Activated T-cell treated with anti-CD3 and anti-CD28 coated beads for 48 hours (primary cell): Measurements from ENCODE around the gene ZNF367.
"Not testable (repeated sequence)": the region's sequence is repeated elsewhere in the genome, so short reads cannot be mapped to it uniquely, and the experiment has no call there.

Source experiments
- DNase-seq: peaks from one replicate; pipeline ENCODE4 v3.0.0-alpha.2; 2020; ENCODE audit warnings: low read depth

The ZNF367 gene

DNA sequence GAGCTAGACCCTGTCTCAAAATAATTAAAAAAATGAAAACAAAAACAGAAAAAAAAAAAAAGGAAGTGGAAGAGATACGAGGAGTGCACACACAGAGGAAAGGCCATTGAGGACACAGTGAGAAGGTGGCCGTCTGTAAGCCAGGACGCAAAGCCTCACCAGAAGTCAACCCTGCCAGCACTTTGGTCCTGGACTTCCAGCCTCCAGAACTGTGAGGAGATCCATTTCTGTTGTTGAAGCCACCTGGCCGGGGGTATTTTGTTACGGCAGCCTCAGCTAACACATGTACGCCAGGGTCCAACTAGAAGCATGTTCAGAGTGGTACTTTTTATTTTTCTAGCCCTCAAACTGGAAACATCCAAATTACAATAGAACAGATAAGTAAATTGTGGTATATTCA lies 56.5 kb downstream of the ZNF367 start:
- no peak for DNase-seq

DNA sequence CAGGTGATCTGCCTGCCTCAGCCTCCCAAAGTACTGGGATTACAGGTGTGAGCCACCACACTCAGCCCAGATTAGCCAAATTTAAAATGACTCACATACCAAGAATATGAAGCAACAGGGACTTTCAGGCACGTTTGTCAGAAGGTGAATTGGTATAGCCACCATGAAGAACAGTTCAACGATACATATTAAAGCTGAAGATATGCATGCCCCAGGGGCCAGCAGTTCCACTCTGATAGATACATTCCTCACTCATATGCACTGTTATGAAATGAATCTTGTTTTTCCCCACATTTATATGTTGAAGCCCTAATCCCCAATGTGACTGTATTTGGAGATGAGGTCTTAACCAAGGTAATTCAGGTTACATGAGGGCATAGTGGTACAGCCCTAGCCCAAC lies 57.2 kb downstream of the ZNF367 start:
- DNase-seq, result no peak

DNA sequence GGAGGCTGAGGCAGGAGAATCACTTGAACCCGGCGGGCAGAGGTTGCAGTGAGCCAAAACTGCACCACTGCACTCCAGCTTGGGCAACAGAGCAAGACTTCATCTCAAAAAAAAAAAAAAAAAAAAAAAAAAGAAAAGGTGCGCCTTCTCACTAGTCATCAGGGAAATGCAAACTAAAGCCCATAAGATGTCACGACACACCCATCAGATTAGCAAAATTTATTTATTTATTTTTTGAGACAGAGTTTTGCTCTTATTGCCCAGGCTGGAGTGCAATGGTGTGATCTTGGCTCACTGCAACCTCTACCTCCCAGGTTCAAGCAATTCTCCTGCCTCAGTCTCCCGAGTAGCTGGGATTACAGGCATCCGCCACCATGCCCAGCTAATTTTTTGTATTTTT lies 57.6 kb downstream of the ZNF367 start:
- DNase-seq, result not testable (repeated sequence)

DNA sequence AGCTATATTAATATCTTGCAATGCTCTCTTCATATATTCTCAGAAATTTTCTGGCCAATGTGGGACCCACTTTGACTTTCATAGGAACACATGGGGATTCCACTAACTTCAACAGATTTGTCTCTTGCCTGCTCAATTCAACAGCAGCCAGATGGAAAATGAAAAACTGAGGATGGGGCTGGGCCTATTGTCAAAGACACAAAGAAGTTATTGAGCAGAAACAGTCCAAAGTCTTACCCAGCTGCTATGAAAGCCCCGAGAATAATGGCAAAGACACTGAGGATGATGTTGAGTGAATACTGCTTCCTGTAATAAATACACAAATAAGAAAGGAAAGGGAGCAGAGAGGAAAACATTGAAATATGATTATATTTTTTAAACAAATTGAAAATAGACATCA lies 67.3 kb downstream of the ZNF367 start:
- DNase-seq, result no peak

DNA sequence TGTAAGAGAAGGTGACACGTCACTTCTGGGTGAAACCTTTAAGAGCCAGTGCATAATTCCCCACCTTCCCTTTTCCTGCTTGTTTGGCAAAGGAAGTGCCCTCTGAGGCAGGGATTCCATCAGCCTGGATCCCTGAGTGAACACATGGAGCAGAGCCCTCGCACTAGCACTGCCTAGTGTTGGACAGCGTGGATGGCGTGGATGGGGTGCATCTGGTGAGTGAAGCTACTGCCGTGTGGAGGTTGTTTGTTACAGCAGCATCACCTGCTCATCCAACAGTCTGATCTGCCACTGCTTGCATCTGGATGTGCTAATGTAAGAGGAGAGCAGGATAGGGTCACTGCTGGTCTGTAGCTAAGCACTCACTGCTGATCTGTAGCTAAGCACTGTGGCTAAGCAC lies 69.9 kb downstream of the ZNF367 start:
- DNase-seq, result no peak

DNA sequence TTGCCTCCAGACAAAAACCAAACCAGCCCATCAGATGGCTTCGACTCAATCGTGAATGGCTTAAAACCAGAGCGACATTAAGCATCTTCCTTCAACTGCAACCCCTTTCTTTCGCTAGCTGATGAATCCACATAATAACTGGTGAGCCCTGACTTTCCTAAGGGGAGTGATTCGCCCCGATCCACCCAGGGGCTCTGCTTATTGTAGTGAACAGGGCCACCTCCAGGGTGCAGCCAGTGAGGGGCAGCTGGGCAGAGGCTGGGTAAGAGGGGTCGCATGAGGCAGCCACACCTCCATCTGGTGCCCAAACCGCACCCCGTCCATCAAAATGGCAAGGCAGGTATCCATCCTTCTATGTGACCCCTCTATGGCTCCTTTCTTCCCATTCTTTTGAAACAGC lies 72.6 kb downstream of the ZNF367 start:
- no peak for DNase-seq

DNA sequence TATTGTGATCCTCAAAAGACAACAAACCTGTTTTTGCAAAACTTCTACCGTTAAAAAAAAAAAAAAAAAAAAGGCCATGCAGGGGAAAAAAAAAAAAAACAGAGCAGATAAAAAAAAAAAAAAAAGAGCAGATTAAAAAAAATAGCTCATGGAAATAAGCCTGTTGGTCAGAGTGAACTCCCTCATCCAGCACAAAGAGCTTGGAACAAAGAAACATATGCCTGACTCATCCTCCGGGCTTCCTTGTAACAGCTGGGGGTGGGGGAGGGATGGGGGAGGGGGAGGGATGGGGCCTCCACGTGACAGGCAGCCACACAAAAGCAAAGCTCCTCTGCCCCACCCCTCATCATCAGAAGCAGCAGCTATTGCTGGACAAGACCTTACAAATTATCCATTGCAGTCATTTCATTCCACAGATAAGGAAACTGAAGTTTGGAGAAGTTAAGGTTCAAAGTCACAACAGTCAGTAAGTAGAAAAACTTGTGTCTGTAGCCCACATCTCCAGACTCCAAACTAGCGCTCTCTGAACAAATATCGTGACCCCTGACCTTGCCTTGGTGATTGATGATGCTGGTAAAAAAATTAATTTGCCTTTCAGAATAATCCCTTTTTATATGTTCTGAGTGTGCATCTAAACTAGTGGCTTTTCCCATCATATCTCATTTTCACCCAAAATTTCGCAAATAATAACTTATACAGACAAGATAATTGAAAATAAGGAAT lies 73.6 kb downstream of the ZNF367 start:
- DNase-seq, result no peak

DNA sequence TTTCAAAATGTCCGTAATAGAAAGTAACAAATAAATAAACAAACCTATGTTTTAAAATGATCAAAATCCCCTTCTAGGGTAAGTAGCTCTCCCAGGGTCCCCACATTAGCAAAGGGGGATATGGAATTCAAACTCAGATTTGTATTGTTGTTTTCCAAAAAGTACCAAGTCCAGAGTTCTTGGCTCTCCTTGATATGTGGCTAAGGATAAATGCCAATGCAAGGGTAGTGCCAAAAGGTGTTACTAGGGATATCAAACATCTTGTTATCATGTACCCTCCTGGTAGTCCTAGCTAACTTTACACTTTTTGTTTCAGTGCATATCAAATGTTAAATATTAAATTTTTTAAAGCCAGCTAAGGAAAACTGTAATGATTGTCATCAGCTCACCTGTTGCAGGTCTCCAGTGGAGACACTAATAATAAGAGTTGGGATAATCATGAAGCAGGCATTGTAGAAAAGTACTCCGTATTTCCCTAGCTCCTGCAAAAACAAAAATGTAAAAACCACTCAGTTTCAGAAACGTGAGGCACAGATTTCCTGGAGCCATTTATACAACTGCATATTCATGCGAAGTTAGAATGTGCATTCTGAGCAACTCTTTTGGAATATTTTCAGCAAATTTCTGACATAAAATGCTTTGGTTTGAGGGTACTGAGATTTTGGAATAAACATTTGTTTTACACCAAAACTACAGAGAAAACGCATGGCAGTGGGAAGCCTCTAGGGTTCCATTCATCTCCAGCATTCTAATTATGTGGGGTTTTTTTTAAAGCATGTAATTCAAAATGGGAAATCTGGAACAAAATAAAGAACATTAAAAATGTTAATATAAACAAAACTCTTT lies 74.4 kb downstream of the ZNF367 start:
- no peak for DNase-seq

DNA sequence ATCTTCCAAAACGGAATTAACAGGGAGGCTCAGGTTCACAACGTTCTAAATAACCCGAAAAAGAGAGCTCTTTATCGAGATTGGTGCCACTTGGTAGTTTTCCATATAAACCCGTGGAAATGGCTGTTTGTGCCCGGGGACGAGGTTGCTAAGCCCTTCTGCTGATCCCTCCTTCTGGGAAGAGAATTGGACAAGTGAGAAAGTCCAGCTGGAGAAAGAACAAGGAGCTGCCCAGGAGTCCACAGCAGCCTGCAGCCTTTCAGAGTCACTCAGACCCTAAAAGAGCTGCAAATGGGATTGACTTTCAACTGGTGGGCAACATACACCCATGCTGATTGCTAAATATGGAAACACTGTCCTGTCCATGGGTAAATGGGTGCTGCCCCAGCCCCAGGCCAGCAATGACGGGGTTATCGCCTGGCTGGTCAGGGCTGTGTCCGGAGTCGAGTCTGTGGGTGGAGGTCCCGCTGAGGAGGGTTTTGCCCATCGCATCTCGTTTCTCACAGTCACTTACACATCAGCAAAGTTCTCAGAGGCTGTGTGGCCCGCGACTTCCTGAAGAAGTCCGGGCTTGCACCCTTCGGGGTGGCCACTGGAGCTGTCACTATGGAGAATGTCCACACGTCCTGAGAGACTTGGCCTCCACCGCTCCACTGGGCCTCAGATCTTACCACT lies 75.5 kb downstream of the ZNF367 start:
- DNase-seq, result no peak

DNA sequence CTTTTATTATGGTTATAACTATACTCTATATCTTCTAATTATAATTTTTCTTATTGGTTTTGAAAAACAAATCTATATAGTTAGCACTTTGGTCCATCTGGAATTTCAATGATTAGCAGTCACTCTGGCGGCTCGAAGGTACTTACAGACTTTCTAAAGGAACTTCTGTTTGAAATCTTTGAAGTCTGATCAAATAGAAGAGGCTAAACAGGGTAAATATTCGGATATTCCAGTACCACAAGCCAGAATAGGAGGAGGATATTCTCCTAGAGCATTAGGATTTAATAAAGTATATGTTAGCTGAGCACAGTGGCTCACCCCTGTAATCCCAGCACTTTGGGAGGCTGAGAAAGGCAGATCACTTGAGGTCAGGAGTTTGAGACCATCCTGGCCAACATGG lies 77.5 kb downstream of the ZNF367 start:
- DNase-seq, result no peak

DNA sequence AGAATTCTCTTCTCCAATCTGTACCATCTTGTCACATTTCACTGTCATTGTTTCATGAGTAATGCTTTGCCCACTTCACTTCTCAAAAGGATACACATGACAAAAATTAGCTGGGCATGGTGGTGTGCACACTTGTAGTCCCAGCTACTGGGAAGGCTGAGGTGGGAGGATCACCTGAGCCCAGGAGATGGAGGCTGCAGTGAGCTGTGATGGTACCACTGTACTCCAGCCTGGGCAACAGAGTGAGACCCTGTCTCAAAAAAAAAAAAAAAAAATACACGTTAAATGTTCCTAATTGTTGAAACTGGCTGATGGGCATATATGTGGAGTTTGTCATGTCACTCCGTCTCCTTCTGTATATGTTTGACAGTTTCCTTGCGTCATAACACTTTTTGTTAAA lies 79.9 kb downstream of the ZNF367 start:
- DNase-seq, result no peak
